ENCODE data around the gene BACH2. TPM values are rescaled to one million over a fixed set of nuclear protein-coding genes. Genes with fewer than 3 reads are reported as not detected.
A peak's percentile ranks its signal among the peaks of the same experiment; 100 is the strongest.
"Not testable (repeated sequence)": the region's sequence is repeated elsewhere in the genome, so short reads cannot be mapped to it uniquely, and the experiment has no call there.

The BACH2 gene
- total RNA-seq, 4 donors from 2014 or later = 4.2 to 9.8 (median 5.8) TPM

GRCh38 chr6:90285611-90286381, 10.8 kb downstream of the BACH2 start:
- WGBS = 18% methylated on average over 9 of the region's 9 CpGs
- Histone ChIP-seq H3K4me3 (peak overlapping the region in 3 of 4 donors; percentile 0 to 31 (median 7)), H3K27ac (replicated peaks in 1 of 4) (peak overlapping the region; percentile 40 to 60 (median 55)), H3K9me3 (no peaks in the 10 kb centered on the region), H3K4me1 (peaks cover 21 to 35% (median 30%) of the 10 kb centered on the region in 4 donors), H3K27me3 (no peaks in the 10 kb centered on the region), H3K36me3 (no peaks in the 10 kb centered on the region)
- TF ChIP-seq POLR2A (IDR thresholded peaks at IDR 0.05; ENCODE audit: low read depth) (no peak), POLR2AphosphoS5 (IDR thresholded peaks at IDR 0.05) (peak; percentile 69 to 85)
- intact Hi-C loops (cut with DNase I) = loop anchor here (5.0 kb wide), 1 partner anchor 68 kb away; no protein-coding TSS in a partner anchor
- no peak for DNase-seq (ENCODE audit: extremely low spot score)

- intact Hi-C loops (cut with DNase I) = loop anchor here (5.0 kb wide), 1 partner anchor 68 kb away; no protein-coding TSS in a partner anchor
- Histone ChIP-seq H3K36me3 (no peaks in the 10 kb centered on the region), H3K27ac (replicated peaks in 1 of 4) (peak overlapping the region; percentile 40 to 60 (median 55)), H3K27me3 (no peaks in the 10 kb centered on the region), H3K4me3 (peak overlapping the region in 3 of 4 donors; percentile 7 to 33 (median 31)), H3K9me3 (no peaks in the 10 kb centered on the region), H3K4me1 (peaks cover 21 to 28% (median 26%) of the 10 kb centered on the region in 4 donors)
- no peak for TF ChIP-seq POLR2A (IDR thresholded peaks at IDR 0.05; ENCODE audit: low read depth)
- DNase-seq (ENCODE audit: extremely low spot score) = no peak
- WGBS = 21% methylated on average over 4 of the region's 4 CpGs
Measured at GRCh38 chr6:90285042-90285481, 11.6 kb downstream of the BACH2 start.

- Histone ChIP-seq H3K9me3 (no peaks in the 10 kb centered on the region), H3K36me3 (no peaks in the 10 kb centered on the region), H3K27ac (replicated peaks in 1 of 4) (peak overlapping the region; percentile 40 to 60 (median 55)), H3K27me3 (no peaks in the 10 kb centered on the region), H3K4me1 (peaks cover 21 to 28% (median 26%) of the 10 kb centered on the region in 4 donors), H3K4me3 (peak overlapping the region; percentile 31 to 41 (median 34))
- DNase-seq (ENCODE audit: extremely low spot score) = no peak
- 31% methylated on average over 11 of the region's 11 CpGs for WGBS
- TF ChIP-seq POLR2A (IDR thresholded peaks at IDR 0.05; ENCODE audit: low read depth) = no peak
- no peak for TF ChIP-seq EP300 (IDR thresholded peaks at IDR 0.05)
- peak; percentile 40 to 51 for TF ChIP-seq POLR2AphosphoS5 (IDR thresholded peaks at IDR 0.05)
- peak in 2 of 3 experiments; percentile 11 to 35 for TF ChIP-seq CTCF (IDR thresholded peaks at IDR 0.05)
- intact Hi-C loops (cut with DNase I) = loop anchor here (5.0 kb wide), 1 partner anchor 67 kb away; no protein-coding TSS in a partner anchor
Measured at GRCh38 chr6:90284236-90285041, 12.2 kb downstream of the BACH2 start.

- H3K9me3 ChIP-seq; H3K4me3 ChIP-seq; intact Hi-C loops (cut with DNase I); DNase-seq (ENCODE audit: extremely low spot score); H3K27me3 ChIP-seq; H3K27ac ChIP-seq (replicated peaks in 1 of 4); H3K36me3 ChIP-seq: not testable (repeated sequence)
- WGBS = 96% methylated on average over 6 of the region's 6 CpGs
- peaks cover 26 to 40% (median 31%) of the 10 kb centered on the region in 4 donors for H3K4me1 ChIP-seq
Measured at GRCh38 chr6:90282265-90282664, 14.4 kb downstream of the BACH2 start.

- H3K27me3 ChIP-seq = no peaks in the 10 kb centered on the region
- H3K36me3 ChIP-seq = no peaks in the 10 kb centered on the region
- H3K4me3 ChIP-seq = no peak overlapping the region
- WGBS = 79% methylated on average over 4 of the region's 4 CpGs
- peaks cover 0 to 15% (median 8%) of the 10 kb centered on the region in 4 donors for H3K4me1 ChIP-seq
- H3K9me3 ChIP-seq = no peaks in the 10 kb centered on the region
- DNase-seq (ENCODE audit: extremely low spot score) = no peak
- H3K27ac ChIP-seq (replicated peaks in 1 of 4) = no peak overlapping the region
- intact Hi-C loops (cut with DNase I) = no loop called here
- TF ChIP-seq EP300 (IDR thresholded peaks at IDR 0.05) (no peak), POLR2A (IDR thresholded peaks at IDR 0.05; ENCODE audit: low read depth) (no peak), POLR2AphosphoS5 (IDR thresholded peaks at IDR 0.05) (no peak), CTCF (IDR thresholded peaks at IDR 0.05) (no peak)
Measured at GRCh38 chr6:90278129-90278528, 18.5 kb downstream of the BACH2 start.
